HCT116 (cell line): ENCODE data around the gene IDUA.
"Not testable (repeated sequence)": the region's sequence is repeated elsewhere in the genome, so short reads cannot be mapped to it uniquely, and the experiment has no call there.

ENCODE experiments used
- ATF3 ChIP-seq: IDR thresholded peaks from 2 replicates; pipeline ENCODE4 v1.6.1; 2012
- CTCF ChIP-seq, 3 experiments: fragments of 200-600 bp in 1 of 3; sonication (generic) in 1 of 3; IDR thresholded peaks in 2 of 3; conservative IDR thresholded peaks in 1 of 3; 2 replicates each; pipeline ENCODE4 v1.5.1; 2012 to 2017; ENCODE audit warnings: low read depth in 2 of 3, low read length in 2 of 3, antibody characterized with exemption in 1 of 3, borderline replicate concordance in 1 of 3, control low read depth in 1 of 3, mild to moderate bottlenecking in 1 of 3, mixed read lengths in 1 of 3, mixed run types in 1 of 3, moderate library complexity in 1 of 3; ENCODE audit not compliant: insufficient read depth in 1 of 3
- EZH2 ChIP-seq: fragments of 200-600 bp; sonication (generic); IDR thresholded peaks from 2 replicates; pipeline ENCODE4 v1.6.1; 2017; ENCODE audit warnings: antibody characterized with exemption, mixed run types
- EZH2phosphoT487 ChIP-seq: fragments of 200-600 bp; IDR thresholded peaks from 2 replicates; pipeline ENCODE4 v1.6.1; 2018; ENCODE audit warnings: antibody characterized with exemption, borderline replicate concordance
- POLR2A ChIP-seq: IDR thresholded peaks from 2 replicates; pipeline ENCODE4 v1.7.0; 2011; ENCODE audit warnings: borderline replicate concordance; ENCODE audit not compliant: insufficient read depth, insufficient read length; ENCODE audit errors: extremely low read depth
- SIN3A ChIP-seq: IDR thresholded peaks from 2 replicates; pipeline ENCODE4 v1.6.1; 2012; ENCODE audit warnings: low read depth
- YY1 ChIP-seq: IDR thresholded peaks from 2 replicates; pipeline ENCODE4 v1.6.1; 2011; ENCODE audit warnings: low read length, low read depth, moderate library complexity, mild to moderate bottlenecking; ENCODE audit not compliant: insufficient replicate concordance; ENCODE audit errors: extremely low read depth
- ZFX ChIP-seq: fragments of 450-650 bp; IDR thresholded peaks from 2 replicates; pipeline ENCODE4 v1.6.1; 2017

DNA sequence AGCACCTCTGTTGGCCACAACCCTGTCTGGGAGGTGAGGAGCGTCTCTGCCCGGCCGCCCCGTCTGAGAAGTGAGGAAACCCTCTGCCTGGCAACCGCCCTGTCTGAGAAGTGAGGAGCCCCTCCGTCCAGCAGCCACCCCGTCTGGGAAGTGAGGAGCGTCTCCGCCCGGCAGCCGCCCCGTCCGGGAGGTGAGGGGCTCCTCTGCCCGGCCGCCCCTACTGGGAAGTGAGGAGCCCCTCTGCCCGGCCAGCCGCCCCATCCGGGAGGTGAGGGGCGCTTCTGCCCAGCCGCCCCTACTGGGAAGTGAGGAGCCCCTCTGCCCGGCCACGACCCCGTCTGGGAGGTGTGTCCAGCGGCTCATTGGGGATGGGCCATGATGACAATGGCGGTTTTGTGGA is 10.8 kb upstream of the IDUA start:
- not testable (repeated sequence) for TF ChIP-seq ATF3; CTCF (IDR thresholded peaks at IDR 0.05 in 2 of 3, conservative IDR thresholded peaks at IDR 0.05 in 1 of 3; ENCODE audit: borderline replicate concordance in 1 of 3, insufficient read depth in 1 of 3, low read depth in 2 of 3, low read length in 2 of 3); ZFX; SIN3A; EZH2; POLR2A; YY1; EZH2phosphoT487
